ENCODE results near the gene PRSS50. TPM values are rescaled to one million over a fixed set of nuclear protein-coding genes. Genes with fewer than 3 reads are reported as not detected.

Gene PRSS50
- polyA plus RNA-seq, 1 of the 3 experiments (the other 2 are of a cell fraction), result not detected

DNA sequence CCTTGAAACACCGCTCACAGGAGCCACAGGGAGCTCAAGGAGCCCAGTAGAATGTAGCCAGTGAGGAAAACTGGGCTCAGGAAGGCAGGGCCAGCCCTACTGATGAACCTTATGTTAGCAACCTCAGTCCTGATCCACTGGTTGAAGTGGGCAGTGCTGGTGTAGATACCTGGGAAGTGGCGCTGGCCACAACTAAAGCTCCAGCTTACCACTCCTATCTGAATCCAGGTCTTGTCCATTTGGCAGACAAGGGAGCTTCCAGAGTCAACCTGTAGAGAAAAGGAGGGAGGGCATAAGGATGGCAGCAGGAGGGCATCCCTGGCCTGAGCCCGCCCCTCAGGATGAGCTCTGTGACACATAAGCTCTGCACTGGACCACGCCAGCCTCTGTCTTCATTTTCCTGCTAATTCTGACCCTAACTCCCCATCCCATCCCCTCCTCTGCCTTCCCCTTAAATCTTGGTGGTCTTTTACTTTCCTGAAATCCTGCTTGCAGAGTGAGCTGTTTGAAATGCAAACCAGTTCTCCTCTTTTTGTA lies 2.1 kb upstream of the PRSS50 start:
- H3K27ac ChIP-seq (ENCODE audit: low read depth in 2 of 2, low read length in 1 of 2), result no peak overlapping the region

DNA sequence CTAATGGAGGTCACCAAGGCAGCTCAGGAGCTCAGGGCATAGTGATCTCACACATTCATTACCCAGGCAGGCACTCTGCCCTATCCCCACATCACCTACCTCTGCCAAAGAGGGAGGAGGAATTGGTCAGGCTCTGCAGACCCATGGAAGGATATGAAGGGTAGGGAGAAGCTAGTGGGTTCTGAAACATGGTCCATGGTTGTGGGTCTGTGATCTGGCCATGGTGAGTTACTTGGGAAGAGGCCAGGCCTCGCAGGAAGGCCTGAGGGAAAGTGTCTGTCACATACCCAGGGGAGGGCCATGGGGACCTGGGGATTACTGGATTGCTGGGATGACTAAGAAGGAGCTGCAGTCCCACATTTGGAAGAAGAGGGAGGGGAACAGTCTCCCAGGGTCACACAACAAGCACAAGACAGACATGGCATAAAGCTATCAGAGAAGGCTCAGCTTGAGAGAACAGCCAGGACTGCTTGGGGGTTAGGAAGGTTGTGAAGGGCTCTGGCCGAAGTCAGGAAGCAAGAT lies 1.4 kb upstream of the PRSS50 start:
- H3K4me1 ChIP-seq (ENCODE audit: control insufficient read depth in 1 of 2, insufficient read depth in 2 of 2, low read depth in 1 of 2, low read length in 1 of 2), result no peaks in the 10 kb centered on the region

More for the DNA sequence above, 2.1 kb upstream of the PRSS50 start:
- Histone ChIP-seq H3K79me2 (ENCODE audit: insufficient read depth) (no peaks in the 10 kb centered on the region), H3K9me2 (no peaks in the 10 kb centered on the region), H3K4me3 (ENCODE audit: low read depth in 2 of 2, low read length in 1 of 2) (no peak overlapping the region), H4K20me1 (ENCODE audit: insufficient read depth) (no peaks in the 10 kb centered on the region), H3K9me3 (no peaks in the 10 kb centered on the region), H3K4me1 (ENCODE audit: control insufficient read depth in 1 of 2, insufficient read depth in 2 of 2, low read depth in 1 of 2, low read length in 1 of 2) (no peaks in the 10 kb centered on the region), H3K36me3 (replicated peaks in 1 of 2; ENCODE audit: control insufficient read depth in 1 of 2, insufficient read depth in 2 of 2, low read length in 1 of 2) (no peaks in the 10 kb centered on the region), H3K9ac (no peak overlapping the region), H3K27me3 (ENCODE audit: insufficient read depth) (no peaks in the 10 kb centered on the region), H3K4me2 (no peak overlapping the region), H2AFZ (ENCODE audit: low read depth) (no peak overlapping the region), H3F3A (replicated peaks; ENCODE audit: insufficient read depth) (no peaks in the 10 kb centered on the region)
- DNase-seq, result no peak
- no peak for TF ChIP-seq POLR2AphosphoS5 (IDR thresholded peaks at IDR 0.05; ENCODE audit: low read depth, low read length)
- no peak for TF ChIP-seq RCOR1 (IDR thresholded peaks at IDR 0.05; ENCODE audit: low read length)
- TF ChIP-seq GATA2 (CRISPR knock-in tag; IDR thresholded peaks at IDR 0.05), result no peak
- no peak for TF ChIP-seq FOSL2 (IDR thresholded peaks at IDR 0.05; ENCODE audit: borderline replicate concordance, low read depth)
- no peak for TF ChIP-seq JUND (IDR thresholded peaks at IDR 0.05)
- TF ChIP-seq SIN3A (IDR thresholded peaks at IDR 0.05; ENCODE audit: borderline replicate concordance, low read depth, low read length), result no peak
- TF ChIP-seq MEF2A (IDR thresholded peaks at IDR 0.05; ENCODE audit: borderline replicate concordance, low read depth), result no peak
- TF ChIP-seq, protein P1, sequence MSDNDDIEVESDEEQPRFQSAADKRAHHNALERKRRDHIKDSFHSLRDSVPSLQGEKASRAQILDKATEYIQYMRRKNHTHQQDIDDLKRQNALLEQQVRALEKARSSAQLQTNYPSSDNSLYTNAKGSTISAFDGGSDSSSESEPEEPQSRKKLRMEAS (IDR thresholded peaks at IDR 0.05; ENCODE audit: low read depth), result no peak
- no peak for TF ChIP-seq EZH2phosphoT487 (IDR thresholded peaks at IDR 0.05; ENCODE audit: borderline replicate concordance, low read depth)
- TF ChIP-seq NRF1 (IDR thresholded peaks at IDR 0.05; ENCODE audit: low read depth, low read length), result no peak
- 56% methylated on average over 4 of the region's 4 CpGs for WGBS (ENCODE audit: low lambda C conversion rate)
- CTCF ChIA-PET, result interaction anchor here (1.2 to 2.3 kb wide), 9 partner anchors 9 to 231 kb away, joined by 3 to 6 read pairs (median 4); no protein-coding TSS in a partner anchor
- POLR2A ChIA-PET, result no interaction called here

More for the DNA sequence above, 1.4 kb upstream of the PRSS50 start:
- Histone ChIP-seq H2AFZ (ENCODE audit: low read depth) (no peak overlapping the region), H3K27ac (ENCODE audit: low read depth in 2 of 2, low read length in 1 of 2) (no peak overlapping the region), H3K4me3 (ENCODE audit: low read depth in 2 of 2, low read length in 1 of 2) (no peak overlapping the region), H3K4me2 (no peak overlapping the region), H3K36me3 (replicated peaks in 1 of 2; ENCODE audit: control insufficient read depth in 1 of 2, insufficient read depth in 2 of 2, low read length in 1 of 2) (no peaks in the 10 kb centered on the region), H4K20me1 (ENCODE audit: insufficient read depth) (no peaks in the 10 kb centered on the region), H3K9me2 (no peaks in the 10 kb centered on the region), H3K9me3 (no peaks in the 10 kb centered on the region), H3K27me3 (ENCODE audit: insufficient read depth) (no peaks in the 10 kb centered on the region), H3K79me2 (ENCODE audit: insufficient read depth) (no peaks in the 10 kb centered on the region), H3F3A (replicated peaks; ENCODE audit: insufficient read depth) (no peaks in the 10 kb centered on the region), H3K9ac (no peak overlapping the region)
- WGBS (ENCODE audit: low lambda C conversion rate), result 43% methylated on average over 2 of the region's 2 CpGs
- DNase-seq, result no peak
- CTCF ChIA-PET, result interaction anchor here (1.1 to 2.3 kb wide), 7 partner anchors 8 to 230 kb away, joined by 3 to 6 read pairs (median 5); no protein-coding TSS in a partner anchor
- TF ChIP-seq, protein P2, sequence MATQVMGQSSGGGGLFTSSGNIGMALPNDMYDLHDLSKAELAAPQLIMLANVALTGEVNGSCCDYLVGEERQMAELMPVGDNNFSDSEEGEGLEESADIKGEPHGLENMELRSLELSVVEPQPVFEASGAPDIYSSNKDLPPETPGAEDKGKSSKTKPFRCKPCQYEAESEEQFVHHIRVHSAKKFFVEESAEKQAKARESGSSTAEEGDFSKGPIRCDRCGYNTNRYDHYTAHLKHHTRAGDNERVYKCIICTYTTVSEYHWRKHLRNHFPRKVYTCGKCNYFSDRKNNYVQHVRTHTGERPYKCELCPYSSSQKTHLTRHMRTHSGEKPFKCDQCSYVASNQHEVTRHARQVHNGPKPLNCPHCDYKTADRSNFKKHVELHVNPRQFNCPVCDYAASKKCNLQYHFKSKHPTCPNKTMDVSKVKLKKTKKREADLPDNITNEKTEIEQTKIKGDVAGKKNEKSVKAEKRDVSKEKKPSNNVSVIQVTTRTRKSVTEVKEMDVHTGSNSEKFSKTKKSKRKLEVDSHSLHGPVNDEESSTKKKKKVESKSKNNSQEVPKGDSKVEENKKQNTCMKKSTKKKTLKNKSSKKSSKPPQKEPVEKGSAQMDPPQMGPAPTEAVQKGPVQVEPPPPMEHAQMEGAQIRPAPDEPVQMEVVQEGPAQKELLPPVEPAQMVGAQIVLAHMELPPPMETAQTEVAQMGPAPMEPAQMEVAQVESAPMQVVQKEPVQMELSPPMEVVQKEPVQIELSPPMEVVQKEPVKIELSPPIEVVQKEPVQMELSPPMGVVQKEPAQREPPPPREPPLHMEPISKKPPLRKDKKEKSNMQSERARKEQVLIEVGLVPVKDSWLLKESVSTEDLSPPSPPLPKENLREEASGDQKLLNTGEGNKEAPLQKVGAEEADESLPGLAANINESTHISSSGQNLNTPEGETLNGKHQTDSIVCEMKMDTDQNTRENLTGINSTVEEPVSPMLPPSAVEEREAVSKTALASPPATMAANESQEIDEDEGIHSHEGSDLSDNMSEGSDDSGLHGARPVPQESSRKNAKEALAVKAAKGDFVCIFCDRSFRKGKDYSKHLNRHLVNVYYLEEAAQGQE (IDR thresholded peaks at IDR 0.05; ENCODE audit: low read depth, low read length), result no peak
- no peak for TF ChIP-seq EZH2phosphoT487 (IDR thresholded peaks at IDR 0.05; ENCODE audit: borderline replicate concordance, low read depth)
- TF ChIP-seq TAF1 (IDR thresholded peaks at IDR 0.05; ENCODE audit: borderline replicate concordance, low read depth, low read length), result no peak
- TF ChIP-seq MEF2A (IDR thresholded peaks at IDR 0.05; ENCODE audit: borderline replicate concordance, low read depth), result no peak
- TF ChIP-seq EP300 (IDR thresholded peaks at IDR 0.05; ENCODE audit: borderline replicate concordance in 1 of 2, low read depth in 1 of 2, low read length in 1 of 2), result no peak
- POLR2A ChIA-PET, result no interaction called here
